GM23338 (cell line): ENCODE data around the gene ZCCHC24. TPM values are rescaled to one million over a fixed set of nuclear protein-coding genes. Genes with fewer than 3 reads are reported as not detected.
"Not testable (repeated sequence)": the region's sequence is repeated elsewhere in the genome, so short reads cannot be mapped to it uniquely, and the experiment has no call there.

ENCODE experiments used
- ATAC-seq: fragments of 200-7000 bp; cut with Tn5 transposase; 3 replicates; pipeline ENCODE4 v1.9.1; 2020
- DNase-seq: peaks from one replicate; pipeline ENCODE4 v3.0.0-alpha.2; 2015; ENCODE audit warnings: low spot score
- H2AFZ ChIP-seq: fragments of 200-600 bp; sonication (generic); 2 replicates; pipeline ENCODE4 v1.8.0; 2016; ENCODE audit warnings: antibody characterized with exemption, mild to moderate bottlenecking, moderate library complexity
- H3F3A ChIP-seq: fragments of 200-600 bp; sonication (generic); replicated peaks from 2 replicates; pipeline ENCODE4 v1.8.0; 2017; ENCODE audit warnings: antibody characterized with exemption, mixed run types, low read depth
- H3K27ac ChIP-seq: fragments of 200-600 bp; sonication (generic); 2 replicates; pipeline ENCODE4 v1.6.1; 2016; ENCODE audit warnings: low read depth
- H3K27me3 ChIP-seq: fragments of 200-600 bp; sonication (generic); 2 replicates; pipeline ENCODE4 v1.8.0; 2016; ENCODE audit warnings: mild to moderate bottlenecking, mixed run types, moderate library complexity; ENCODE audit not compliant: insufficient read depth
- H3K36me3 ChIP-seq: fragments of 200-600 bp; sonication (generic); 2 replicates; pipeline ENCODE4 v1.8.0; 2016; ENCODE audit warnings: mild to moderate bottlenecking; ENCODE audit not compliant: insufficient read depth
- H3K4me1 ChIP-seq: fragments of 200-600 bp; sonication (generic); 2 replicates; pipeline ENCODE4 v1.8.0; 2016; ENCODE audit warnings: mild to moderate bottlenecking, moderate library complexity; ENCODE audit not compliant: insufficient read depth
- H3K4me2 ChIP-seq: fragments of 200-600 bp; sonication (generic); 2 replicates; pipeline ENCODE4 v1.7.1; 2017; ENCODE audit warnings: mixed run types
- H3K4me3 ChIP-seq: fragments of 200-600 bp; sonication (generic); 2 replicates; pipeline ENCODE4 v1.6.1; 2016; ENCODE audit warnings: mixed run types
- H3K79me2 ChIP-seq: fragments of 200-600 bp; sonication (generic); replicated peaks from 2 replicates; pipeline ENCODE4 v1.8.0; 2017; ENCODE audit warnings: mild to moderate bottlenecking; ENCODE audit not compliant: insufficient read depth
- H3K9me2 ChIP-seq: fragments of 200-600 bp; sonication (generic); 2 replicates; pipeline ENCODE4 v1.8.0; 2017; ENCODE audit not compliant: insufficient read depth
- H4K20me1 ChIP-seq: fragments of 200-600 bp; sonication (generic); replicated peaks from 2 replicates; pipeline ENCODE4 v1.8.0; 2017; ENCODE audit warnings: mild to moderate bottlenecking; ENCODE audit not compliant: insufficient read depth
- H3K27ac Mint-ChIP-seq: 2 replicates; pipeline ENCODE4 v1.8.0; 2020; ENCODE audit warnings: inconsistent platforms, mild to moderate bottlenecking, moderate library complexity, mixed read lengths
- H3K27me3 Mint-ChIP-seq: 3 replicates; pipeline ENCODE4 v1.8.0; 2022; ENCODE audit warnings: low read depth, mild to moderate bottlenecking, moderate library complexity, mixed read lengths, inconsistent platforms; ENCODE audit not compliant: insufficient read depth, poor library complexity
- H3K36me3 Mint-ChIP-seq: 3 replicates; pipeline ENCODE4 v1.8.0; 2021; ENCODE audit warnings: low read depth, mild to moderate bottlenecking, inconsistent platforms, moderate library complexity, mixed read lengths
- H3K4me1 Mint-ChIP-seq: 3 replicates; pipeline ENCODE4 v1.8.0; 2020; ENCODE audit warnings: mild to moderate bottlenecking, inconsistent platforms, mixed read lengths
- H3K4me3 Mint-ChIP-seq: 3 replicates; pipeline ENCODE4 v1.8.0; 2021; ENCODE audit warnings: moderate library complexity, mild to moderate bottlenecking, inconsistent platforms, mixed read lengths
- H3K9me3 Mint-ChIP-seq: 3 replicates; pipeline ENCODE4 v1.8.0; 2020; ENCODE audit warnings: moderate library complexity, mild to moderate bottlenecking, inconsistent platforms, mixed read lengths
- polyA plus RNA-seq: library from polyadenylated mRNA; unstranded; fragments of >200 nt; fragmentation: Nextera tagmentation; extraction: Ambion mirVana; gene quantifications from 2 replicates; pipeline ENCODE4 v1.2.1, GENCODE V29; 2016
- total RNA-seq: library from RNA; depleted of rRNA; stranded (reverse); fragments of >200 nt; shearing (Covaris generic); gene quantifications from 2 replicates; pipeline ENCODE4 v1.2.3, GENCODE V29; 2014; rRNA removed

The ZCCHC24 gene
- total and polyA plus RNA-seq, 2 experiments from 2014 or later, result 2.0 to 10.1 TPM

- not testable (repeated sequence) for H3K4me2 ChIP-seq, H3K4me3 ChIP-seq, DNase-seq, ATAC-seq, H3F3A ChIP-seq, H4K20me1 ChIP-seq, H2AFZ ChIP-seq, H3K27ac Mint-ChIP-seq, H3K27me3 ChIP-seq, H3K36me3 Mint-ChIP-seq, H3K4me3 Mint-ChIP-seq, H3K9me3 Mint-ChIP-seq, H3K79me2 ChIP-seq, H3K36me3 ChIP-seq, H3K27ac ChIP-seq, H3K4me1 Mint-ChIP-seq, H3K9me2 ChIP-seq, H3K4me1 ChIP-seq
- peaks cover 12% of the 10 kb centered on the region for H3K27me3 Mint-ChIP-seq
These were observed 112.7 kb downstream of the ZCCHC24 start for GRCh38 chr10:79332610-79333315.

Other genes starting within 250 kb of the ZCCHC24 start
- gene PPIF, start 98.2 kb downstream of the ZCCHC24 start, total RNA-seq, result 42.4 and 43.6 TPM in 2 replicates
- gene PPIF, start 98.2 kb downstream of the ZCCHC24 start, polyA plus RNA-seq, result 29.5 and 32.1 TPM in 2 replicates
- gene EIF5AL1, start 66.9 kb upstream of the ZCCHC24 start, total RNA-seq, result 2.0 and 2.1 TPM in 2 replicates
- gene EIF5AL1, start 66.9 kb upstream of the ZCCHC24 start, polyA plus RNA-seq, result 20.4 and 21.4 TPM in 2 replicates
- not detected in 2 replicates for gene SFTPA2, start 114.8 kb upstream of the ZCCHC24 start, total RNA-seq
- gene SFTPA2, start 114.8 kb upstream of the ZCCHC24 start, polyA plus RNA-seq, result not detected in 2 replicates
- gene SFTPA1, start 165.3 kb upstream of the ZCCHC24 start, total RNA-seq, result not detected in 2 replicates
- not detected in 2 replicates for gene SFTPA1, start 165.3 kb upstream of the ZCCHC24 start, polyA plus RNA-seq